ENCODE measurements around the gene NFE2L1.
"Not testable (repeated sequence)": the region's sequence is repeated elsewhere in the genome, so short reads cannot be mapped to it uniquely, and the experiment has no call there.

The NFE2L1 gene

GRCh38 chr17:48024149-48025039, 23.8 kb upstream of the NFE2L1 start:
- DNase-seq = peak; percentile 36

DNA sequence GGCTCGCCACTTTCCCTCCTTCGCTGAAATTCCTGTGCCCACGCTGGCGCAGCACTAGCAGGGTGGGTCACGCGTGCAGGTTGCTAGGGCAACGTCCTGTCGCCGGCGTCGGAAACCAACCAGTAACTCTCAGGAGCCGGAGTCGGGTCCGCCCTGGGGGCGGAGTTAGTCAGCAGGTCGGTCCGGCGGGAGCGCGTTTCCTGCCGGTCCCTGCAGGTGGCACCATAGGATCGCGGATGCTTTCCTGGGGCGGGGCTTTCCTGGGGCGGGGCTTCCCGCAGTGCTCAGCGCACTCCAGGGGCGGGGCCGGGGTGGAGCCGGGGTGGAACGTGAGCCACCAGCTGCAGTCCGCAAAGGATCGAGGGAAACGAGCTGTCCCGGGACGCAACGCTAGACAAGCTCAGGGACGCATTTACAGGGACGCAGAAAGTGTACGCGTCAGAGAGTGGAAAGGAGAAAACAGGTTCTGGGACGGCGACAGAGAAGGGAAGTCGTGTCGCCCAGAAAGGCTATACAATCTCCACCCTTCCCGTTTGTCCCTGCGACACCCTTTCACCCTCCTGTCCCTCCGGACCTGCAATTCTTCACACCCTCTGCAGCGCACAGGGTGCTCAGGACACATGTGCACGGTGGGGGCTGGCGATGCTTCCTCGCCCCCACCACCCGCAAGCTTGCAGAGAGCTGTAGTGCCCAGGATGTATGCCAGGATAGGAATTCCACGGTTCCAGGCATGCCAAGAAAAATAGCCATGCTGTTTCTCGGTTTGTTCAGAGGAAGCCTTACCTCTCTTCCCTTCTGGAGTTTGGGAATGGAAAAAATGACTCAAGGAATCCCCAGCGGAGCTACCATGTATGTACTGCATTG, 22.9 kb upstream of the NFE2L1 start:
- DNase-seq = peak; percentile 93

DNA sequence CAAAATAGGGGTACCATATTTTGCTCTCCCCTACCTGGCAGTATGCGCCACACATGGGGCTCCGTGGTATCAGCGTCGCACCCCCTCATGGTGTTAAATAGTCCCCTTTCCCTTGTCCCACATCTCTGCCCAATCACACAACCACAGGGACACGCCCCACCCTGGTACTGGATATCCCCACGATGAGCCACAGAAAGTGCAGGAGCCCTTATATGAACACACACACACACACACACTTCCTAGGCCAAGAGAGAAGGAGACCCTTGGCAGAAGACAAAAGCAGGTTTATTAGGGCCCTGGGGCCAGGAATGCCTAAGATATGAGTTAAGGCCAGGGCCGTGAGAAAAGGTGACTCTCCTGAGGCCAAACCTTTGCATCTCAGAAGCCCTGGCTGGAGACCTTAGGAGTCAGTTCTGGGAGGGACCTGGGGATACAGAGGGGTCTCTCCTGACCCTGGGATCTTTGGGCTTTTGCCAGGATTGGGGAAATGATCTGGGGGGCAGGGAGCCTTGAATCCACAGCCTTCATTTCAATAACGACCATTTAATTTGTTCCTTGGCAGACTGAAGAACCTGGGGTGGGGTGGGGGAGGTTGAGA, 22.2 kb upstream of the NFE2L1 start:
- DNase-seq = no peak

GRCh38 chr17:48026502-48027321, 21.4 kb upstream of the NFE2L1 start:
- peak; percentile 84 for DNase-seq

DNA sequence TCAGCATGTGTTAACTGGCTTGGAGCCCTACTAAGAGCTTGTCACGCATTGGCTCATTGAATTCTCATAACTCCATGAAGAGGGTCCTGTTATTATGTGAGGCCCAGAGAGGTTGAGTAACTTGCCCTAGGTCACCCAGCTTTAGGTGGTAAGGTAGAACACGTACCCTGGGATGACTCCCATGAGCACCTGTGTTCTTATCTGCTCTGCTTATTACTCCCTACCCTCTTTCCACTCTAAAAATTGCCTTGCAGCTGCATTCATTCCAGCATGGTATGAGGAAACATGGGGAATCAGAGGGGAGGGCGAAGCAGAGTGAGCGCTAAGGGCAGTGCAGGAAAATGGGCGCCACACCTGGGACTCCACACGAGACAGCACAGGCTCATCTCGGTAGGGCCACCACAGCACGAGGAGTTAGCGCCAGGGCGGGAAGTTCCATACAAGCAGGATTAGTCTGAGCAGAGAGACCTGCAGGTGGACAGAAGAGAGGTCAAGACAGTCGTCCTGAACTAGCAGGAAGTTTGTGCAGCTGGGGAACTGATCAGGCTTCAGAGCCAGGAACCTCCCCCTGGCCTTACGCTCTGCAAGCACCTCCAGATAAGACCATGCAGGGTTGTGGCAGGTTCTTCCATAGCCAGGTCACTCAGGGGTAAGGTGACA, 20.7 kb upstream of the NFE2L1 start:
- DNase-seq = no peak

- no peak for DNase-seq
These were observed 19.4 kb upstream of the NFE2L1 start for GRCh38 chr17:48028736-48029135.

GRCh38 chr17:48030531-48030930, 17.6 kb upstream of the NFE2L1 start:
- DNase-seq = no peak

GRCh38 chr17:48031966-48032365, 16.2 kb upstream of the NFE2L1 start:
- no peak for DNase-seq

DNA sequence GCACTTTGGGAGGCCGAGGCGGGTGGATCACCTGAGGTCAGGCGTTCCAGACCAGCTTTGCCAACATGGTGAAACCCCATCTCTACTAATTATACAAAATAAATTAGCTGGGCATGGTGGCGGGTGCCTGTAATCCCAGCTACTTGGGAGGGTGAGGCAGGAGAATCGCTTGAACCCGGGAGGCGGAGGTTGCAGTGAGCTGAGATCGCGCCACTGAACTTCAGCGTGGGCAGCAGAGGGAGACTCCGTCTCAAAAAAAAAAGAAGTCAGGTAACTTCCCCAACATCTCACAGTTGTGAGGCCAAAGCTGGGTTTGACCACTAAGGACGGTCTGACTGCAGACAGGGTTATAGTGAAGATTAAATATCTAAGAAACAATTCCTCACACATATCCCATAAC, 13.4 kb upstream of the NFE2L1 start:
- not testable (repeated sequence) for DNase-seq

GRCh38 chr17:48036693-48037035, 11.5 kb upstream of the NFE2L1 start:
- DNase-seq = no peak

DNA sequence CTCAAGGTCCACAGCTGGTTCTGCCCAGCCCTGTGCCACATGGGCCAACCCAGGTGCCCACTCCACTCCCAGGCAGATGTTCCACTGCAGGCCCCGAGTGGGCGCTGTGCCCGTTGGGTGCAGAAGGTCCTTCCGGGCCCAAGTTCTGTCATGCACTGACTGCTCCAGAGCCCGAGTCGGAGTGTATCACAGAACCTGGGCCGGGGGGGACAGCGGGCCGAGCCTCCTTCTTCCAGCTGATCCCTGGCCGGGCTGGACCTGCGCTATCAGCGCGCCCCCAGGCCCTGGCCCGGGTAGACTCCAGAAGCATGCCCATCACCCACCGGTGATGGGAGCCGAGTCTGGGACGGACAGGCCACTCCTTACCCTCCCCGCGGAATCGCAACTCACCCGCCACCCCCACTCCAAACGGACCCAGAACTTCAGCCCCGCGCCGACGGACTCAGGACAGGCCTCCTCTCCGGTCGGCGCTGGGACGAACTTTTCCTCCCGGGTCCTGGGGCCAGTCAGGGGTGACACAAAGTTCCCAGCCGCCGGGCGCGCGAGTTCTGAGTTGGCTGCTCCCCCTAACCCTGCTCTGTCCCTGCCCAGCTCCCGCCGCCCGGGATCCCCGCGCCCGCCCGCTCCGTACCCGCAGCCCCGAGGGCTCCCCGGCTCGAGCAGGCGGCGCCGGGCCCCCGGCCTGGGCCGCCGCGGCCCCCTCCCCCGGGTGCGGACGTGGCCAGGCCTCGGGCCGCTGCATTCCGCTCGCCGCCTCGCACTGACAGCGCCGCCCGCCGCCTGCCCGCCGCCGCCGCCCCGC, 10.9 kb upstream of the NFE2L1 start, which contains the start of gene COPZ2:
TSS of gene COPZ2 (minus strand) at position 762 of the 802 bp plus-strand sequence. CDS start at position 742, 20 bp downstream.
- DNase-seq = peak; percentile 57

GRCh38 chr17:48037838-48038323, 10.3 kb upstream of the NFE2L1 start:
- DNase-seq = no peak

DNA sequence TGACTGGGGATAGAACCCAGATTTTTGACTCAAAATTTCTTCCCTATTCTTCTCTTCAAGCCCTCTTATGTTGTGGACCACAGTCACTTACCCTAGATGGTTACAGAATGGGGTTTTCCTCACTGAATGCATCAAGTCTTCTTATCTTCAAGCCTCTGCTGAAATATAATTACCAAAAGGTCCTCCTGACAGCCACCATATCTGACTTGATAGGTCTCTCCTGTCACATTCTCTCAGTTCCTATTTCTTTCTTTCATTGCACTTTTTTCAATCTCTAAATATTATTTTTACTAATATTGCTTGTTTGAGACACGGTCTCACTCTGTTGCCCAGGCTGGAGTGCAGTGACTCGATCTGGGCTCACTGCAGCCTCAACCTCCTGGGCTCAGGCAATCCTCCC, 9.5 kb upstream of the NFE2L1 start:
- DNase-seq = no peak

- DNase-seq = peak; percentile 45
These were observed 5.0 kb upstream of the NFE2L1 start for GRCh38 chr17:48043176-48043575.

DNA sequence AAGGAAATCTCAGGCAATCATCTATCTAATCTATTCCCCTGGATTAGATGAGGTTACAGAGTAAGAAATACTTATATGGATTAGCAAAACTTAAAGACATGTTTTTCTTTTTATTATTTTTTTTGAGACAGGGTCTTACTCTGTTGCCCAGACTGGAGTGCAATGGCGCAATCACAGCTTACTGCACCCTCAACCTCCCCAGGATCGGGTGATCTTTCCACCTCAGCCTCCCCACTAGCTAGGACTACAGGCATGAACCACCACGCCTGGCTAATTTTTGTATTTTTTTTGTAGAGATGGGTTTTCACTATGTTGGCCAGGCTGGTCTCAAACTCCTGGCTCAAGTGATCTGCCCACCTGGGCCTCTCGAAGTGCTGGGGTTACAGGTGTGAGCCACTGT, 3.3 kb upstream of the NFE2L1 start:
- no peak for DNase-seq

- DNase-seq = peak; percentile 49
These were observed 2.7 kb upstream of the NFE2L1 start for GRCh38 chr17:48045316-48046001.

DNA sequence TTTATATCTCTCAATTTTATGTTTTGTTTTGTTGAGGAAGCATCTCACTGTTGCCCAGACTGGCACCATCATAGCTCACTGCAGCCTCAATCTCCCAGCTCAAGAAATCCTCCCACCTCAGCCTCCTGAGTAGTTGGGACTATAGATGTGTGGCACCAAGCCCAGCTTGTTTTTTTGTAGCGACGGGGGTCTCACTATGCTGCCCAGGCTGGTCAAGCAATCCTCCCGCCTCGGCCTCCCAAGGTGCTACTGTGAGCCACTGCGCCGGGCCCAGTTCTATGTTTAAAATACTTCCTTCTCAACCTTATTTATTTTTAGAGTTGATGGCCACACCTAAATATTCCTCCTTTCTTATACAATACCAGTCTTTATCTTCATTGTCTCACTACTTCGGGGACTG, 1.9 kb upstream of the NFE2L1 start:
- DNase-seq = no peak

- DNase-seq = no peak
These were observed 932 bp upstream of the NFE2L1 start for GRCh38 chr17:48047113-48047740.

GRCh38 chr17:48048384-48049126, 396 bp downstream of the NFE2L1 start:
- peak; percentile 77 for DNase-seq
